Pancreas (tissue), 10 donors: ENCODE results near the gene ZNF317. TPM values are rescaled to one million over a fixed set of nuclear protein-coding genes. Genes with fewer than 3 reads are reported as not detected.

Experiments used
- ATAC-seq, 4 donors: fragments of 200-7000 bp; cut with Tn5 transposase; one replicate each; pipeline versions ENCODE4 v1.8.0 to v1.9.1; 2020; ENCODE audit warnings: mild to moderate bottlenecking in 4 of 4, moderate library complexity in 4 of 4
- DNase-seq, 6 donors: peaks; one replicate each; pipeline ENCODE4 v3.0.0-alpha.2; 2020
- FAIRE-seq: peaks from 2 replicates; lab custom pipeline; 2012; peaks lifted over from hg19 to GRCh38; lab: Jason Lieb, UNC
- H3K27ac ChIP-seq, 4 donors: fragments of 200-600 bp; sonication (generic); 1 replicate in 3 of 4; 2 replicates in 1 of 4; pipeline versions ENCODE4 v1.5.0 to v1.8.0; 2020
- H3K27me3 ChIP-seq, 4 donors: fragments of 200-600 bp; one replicate each; pipeline ENCODE4 v1.8.0; 2021
- H3K36me3 ChIP-seq, 3 donors: fragments of 200-600 bp; sonication (generic) in 1 of 3; one replicate each; pipeline versions ENCODE4 v1.5.0 to v1.8.0; 2020 to 2021
- H3K4me1 ChIP-seq, 3 donors: fragments of 200-600 bp; one replicate each; pipeline ENCODE4 v1.8.0; 2021
- H3K4me3 ChIP-seq, 4 donors: fragments of 200-600 bp; sonication (generic) in 2 of 4; one replicate each; pipeline versions ENCODE4 v1.5.0 to v1.8.0; 2020 to 2021
- H3K9me3 ChIP-seq, 4 donors: fragments of 200-600 bp; one replicate each; pipeline ENCODE4 v1.8.0; 2021
- CTCF ChIP-seq, 4 donors: fragments of 200-600 bp; sonication (generic) in 3 of 4; IDR thresholded peaks; one replicate each; pipeline versions ENCODE4 v1.5.0 to v1.8.0; 2021; ENCODE audit warnings: antibody characterized with exemption in 4 of 4
- WGBS, 2 donors: extraction: QIAGEN DNeasy Blood & Tissue Kit; methylation state at CpG; one replicate each; pipeline ENCODE4 v1.1.7; 2013; 5-methylcytosine and 5-hydroxymethylcytosine counted together
- intact Hi-C, 3 donors: fragments of 100-400 bp; cut with DNase I; formaldehyde crosslinking; loops; one replicate each; pipeline versions ENCODE4 v1.11.1 to v1.14.2; 2022
- polyA plus RNA-seq, 2 donors: library from polyadenylated mRNA; stranded (reverse); fragments of 200-250 nt; gene quantifications; one replicate each; pipeline ENCODE4 v1.2.3, GENCODE V29; 2013
- total RNA-seq, 6 donors: library from RNA; stranded (reverse); fragmentation: NEBNext Ultra II Directional in 4 of 6; extraction: Animal tissue kit (Norgen Biotek cat#: 25700) in 4 of 6; gene quantifications; one replicate each; pipeline versions ENCODE4 v1.2.1 to v1.2.4, GENCODE V29; 2021 to 2023
- donor health status: healthy with polysubstance abuse.
- donor health status: DM: no; HTN: no; CAD: no; lungs with moderate emphysema.
- donor health status: DM: no; HTN: no; CAD: no.
- donor health status: control.
- donor health status: control.
- donor health status: Bipolar disorder and iron deficiency.
- donor health status: DM: yes; HTN: yes; CAD: no.
- donor health status: DM: no; HTN: no; CAD: no.
- donor health status: DM: no; HTN: no; CAD: no.
- donor health status: DM: yes; HTN: yes; CAD: no.

ZNF317 gene
- total and polyA plus RNA-seq, 8 donors: 12.4 to 38.3 (median 15.4) TPM

- H3K4me1 ChIP-seq: no peaks in the 10 kb centered on the region
- DNase-seq (no peak), ATAC-seq (no peak), FAIRE-seq (no peak)
- H3K4me3 ChIP-seq: no peak overlapping the region
- no peak overlapping the region for H3K27ac ChIP-seq
- TF ChIP-seq CTCF (IDR thresholded peaks at IDR 0.05): no peak
- H3K9me3 ChIP-seq: no peaks in the 10 kb centered on the region
- H3K36me3 ChIP-seq: no peaks in the 10 kb centered on the region
- no peaks in the 10 kb centered on the region for H3K27me3 ChIP-seq
- intact Hi-C loops: no loop called here
- WGBS, 2 donors: 95% methylated on average over 5 of the region's 5 CpGs
Observed at GRCh38 chr19:9150650-9151049, 10.5 kb downstream of the ZNF317 start.

- DNase-seq (no peak), ATAC-seq (no peak), FAIRE-seq (no peak)
- intact Hi-C loops: no loop called here
- no peaks in the 10 kb centered on the region for H3K9me3 ChIP-seq
- no peak overlapping the region for H3K27ac ChIP-seq
- H3K27me3 ChIP-seq: no peaks in the 10 kb centered on the region
- no peaks in the 10 kb centered on the region for H3K36me3 ChIP-seq
- no peak for TF ChIP-seq CTCF (IDR thresholded peaks at IDR 0.05)
- H3K4me1 ChIP-seq: no peaks in the 10 kb centered on the region
- 92 to 94% methylated on average over 5 of the region's 5 CpGs for WGBS, 2 donors
- H3K4me3 ChIP-seq: no peak overlapping the region
Observed at GRCh38 chr19:9151367-9151766, 11.2 kb downstream of the ZNF317 start.

- no peak for ATAC-seq
- Histone ChIP-seq H3K27me3 (no peaks in the 10 kb centered on the region), H3K36me3 (peaks cover 9 to 42% (median 35%) of the 10 kb centered on the region in 3 donors), H3K27ac (no peak overlapping the region), H3K4me3 (no peak overlapping the region), H3K9me3 (no peaks in the 10 kb centered on the region), H3K4me1 (no peaks in the 10 kb centered on the region)
- no peak for DNase-seq
- TF ChIP-seq CTCF (IDR thresholded peaks at IDR 0.05): no peak
- 99% methylated on average over 4 of the region's 4 CpGs for WGBS, 2 donors
- FAIRE-seq: no peak
- intact Hi-C loops: no loop called here
Observed at GRCh38 chr19:9155591-9155990, 15.4 kb downstream of the ZNF317 start.

GRCh38 chr19:9156304-9156703, 16.1 kb downstream of the ZNF317 start:
- 86 to 91% methylated on average over 1 of the region's 1 CpG for WGBS, 2 donors
- ATAC-seq: no peak
- TF ChIP-seq CTCF (IDR thresholded peaks at IDR 0.05): no peak
- no peak for FAIRE-seq
- no peaks in the 10 kb centered on the region for H3K4me1 ChIP-seq
- intact Hi-C loops: no loop called here
- no peak overlapping the region for H3K27ac ChIP-seq
- no peaks in the 10 kb centered on the region for H3K27me3 ChIP-seq
- DNase-seq: no peak
- H3K36me3 ChIP-seq: peaks cover 9 to 49% (median 42%) of the 10 kb centered on the region in 3 donors
- H3K9me3 ChIP-seq: no peaks in the 10 kb centered on the region
- no peak overlapping the region for H3K4me3 ChIP-seq

- FAIRE-seq (no peak), ATAC-seq (no peak), DNase-seq (no peak)
- 99 to 100% methylated on average over 13 of the region's 13 CpGs for WGBS, 2 donors
- H3K4me3 ChIP-seq: no peak overlapping the region
- no peaks in the 10 kb centered on the region for H3K4me1 ChIP-seq
- no peaks in the 10 kb centered on the region for H3K9me3 ChIP-seq
- peaks cover 9 to 77% (median 55%) of the 10 kb centered on the region in 3 donors for H3K36me3 ChIP-seq
- H3K27ac ChIP-seq: no peak overlapping the region
- intact Hi-C loops: no loop called here
- no peak for TF ChIP-seq CTCF (IDR thresholded peaks at IDR 0.05)
- no peaks in the 10 kb centered on the region for H3K27me3 ChIP-seq
Observed at GRCh38 chr19:9159891-9160290, 19.7 kb downstream of the ZNF317 start.
